Measurements from ENCODE around the gene MYO1E.
"Not testable (repeated sequence)": the region's sequence is repeated elsewhere in the genome, so short reads cannot be mapped to it uniquely, and the experiment has no call there.

Gene MYO1E

DNA sequence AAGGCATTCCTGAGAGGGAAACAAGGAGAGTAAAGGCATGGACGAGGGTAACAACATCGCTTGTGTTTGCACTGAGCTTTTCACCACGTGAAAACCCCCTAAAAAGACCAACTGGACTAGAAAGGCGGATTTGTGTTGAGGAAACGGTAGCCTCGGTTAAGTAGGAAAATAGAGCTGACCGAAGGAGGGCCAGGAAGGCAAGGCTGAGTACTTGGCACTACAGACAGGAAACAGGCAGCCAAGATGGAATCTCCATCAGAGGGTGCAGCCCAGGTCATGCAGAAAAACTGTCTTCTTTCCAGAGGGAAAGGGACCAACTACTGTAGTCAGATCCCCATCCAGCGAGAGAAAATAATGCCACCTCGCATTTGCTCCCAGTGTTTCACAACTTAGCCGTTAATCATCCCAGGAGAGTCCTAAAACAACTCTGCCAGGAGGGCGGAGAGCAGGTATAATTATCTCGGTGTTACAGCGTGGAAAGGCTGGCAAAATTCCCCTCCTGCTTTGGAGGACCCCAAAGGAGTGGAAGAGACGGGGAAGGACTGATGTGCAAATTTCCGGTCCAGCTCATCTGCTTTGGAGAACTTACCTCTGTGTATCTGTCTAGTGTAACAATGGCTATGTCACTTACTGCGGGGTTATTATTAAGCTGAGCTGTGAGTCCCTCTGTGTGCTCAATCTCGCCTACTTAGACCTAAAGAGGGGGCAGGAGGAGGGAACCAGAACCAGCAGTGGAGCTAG is 77.2 kb downstream of the MYO1E start:
- no peak overlapping the region for H3K4me3 ChIP-seq (ENCODE audit: low read depth, low read length)

GRCh38 chr15:59294574-59295260 is 78.0 kb downstream of the MYO1E start:
- no peak overlapping the region for H3K4me3 ChIP-seq (ENCODE audit: low read depth, low read length)

GRCh38 chr15:59292442-59293151 is 80.1 kb downstream of the MYO1E start:
- H3K4me3 ChIP-seq (ENCODE audit: low read depth, low read length) = no peak overlapping the region

GRCh38 chr15:59291213-59291549 is 81.5 kb downstream of the MYO1E start:
- H3K4me3 ChIP-seq (ENCODE audit: low read depth, low read length) = no peak overlapping the region

- no peak overlapping the region for H3K4me3 ChIP-seq (ENCODE audit: low read depth, low read length)
Observed at GRCh38 chr15:59290295-59291212, 82.1 kb downstream of the MYO1E start.

DNA sequence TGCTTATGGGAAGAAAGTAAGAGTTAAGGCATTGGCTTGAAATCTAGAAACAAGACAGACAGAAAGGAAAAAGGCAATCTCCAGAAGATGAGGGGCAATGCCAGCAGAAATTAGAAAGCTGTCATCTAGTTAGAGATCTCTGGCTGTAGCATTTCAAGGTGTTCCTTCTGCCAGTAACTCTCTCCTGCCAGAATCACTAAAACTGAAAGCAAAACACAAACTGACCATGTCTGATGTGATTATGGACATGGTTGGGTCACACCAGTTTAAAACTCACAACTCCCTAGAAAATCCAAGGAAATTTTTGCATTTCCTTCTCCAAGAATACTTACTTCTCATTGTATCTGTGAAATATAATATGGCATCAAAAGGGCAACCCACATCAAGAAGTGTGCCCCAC is 83.1 kb downstream of the MYO1E start:
- H3K4me3 ChIP-seq (ENCODE audit: low read depth, low read length) = no peak overlapping the region

- no peak overlapping the region for H3K4me3 ChIP-seq (ENCODE audit: low read depth, low read length)
Observed at GRCh38 chr15:59283717-59284391, 88.8 kb downstream of the MYO1E start.

DNA sequence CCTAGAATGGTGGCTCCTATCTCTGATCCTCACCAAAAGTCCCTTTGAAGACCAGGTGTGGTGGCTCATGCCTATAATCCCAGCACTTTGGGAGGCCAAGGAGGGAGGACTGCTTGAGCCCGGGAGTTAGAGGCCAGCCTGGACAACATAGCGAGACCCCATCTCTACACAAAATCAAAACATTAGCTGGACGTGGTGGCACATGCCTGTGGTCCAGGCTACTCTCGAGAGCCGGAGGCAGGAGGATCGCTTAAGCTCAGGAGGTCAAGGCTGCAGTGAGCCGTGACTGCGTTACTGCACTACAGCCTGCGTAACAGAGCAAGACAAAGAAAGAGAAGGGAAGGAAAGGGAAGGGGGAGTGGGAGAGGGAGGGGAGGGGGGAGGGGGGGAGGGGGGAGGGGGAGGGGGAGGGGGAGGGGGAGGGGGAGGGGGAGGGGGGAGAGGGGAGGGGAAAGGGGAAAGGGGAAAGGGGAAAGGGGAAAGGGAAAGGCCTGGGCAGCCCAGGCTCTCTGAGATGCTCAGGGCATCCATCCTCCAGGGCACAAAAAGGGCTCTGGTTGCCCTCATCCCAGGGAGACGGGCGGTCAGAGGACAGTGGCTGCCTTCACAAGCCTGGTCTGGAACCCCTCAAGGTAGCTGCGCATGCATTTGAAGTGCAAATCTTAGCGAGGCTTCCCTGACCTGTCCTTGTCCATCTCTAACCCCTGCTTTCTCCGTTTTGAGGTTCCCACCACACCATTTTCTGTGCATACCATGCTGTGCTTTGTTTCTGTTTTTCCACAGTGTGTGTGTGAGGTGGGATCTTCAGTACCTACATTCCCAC is 89.9 kb downstream of the MYO1E start:
- H3K4me3 ChIP-seq (ENCODE audit: low read depth, low read length) = no peak overlapping the region

DNA sequence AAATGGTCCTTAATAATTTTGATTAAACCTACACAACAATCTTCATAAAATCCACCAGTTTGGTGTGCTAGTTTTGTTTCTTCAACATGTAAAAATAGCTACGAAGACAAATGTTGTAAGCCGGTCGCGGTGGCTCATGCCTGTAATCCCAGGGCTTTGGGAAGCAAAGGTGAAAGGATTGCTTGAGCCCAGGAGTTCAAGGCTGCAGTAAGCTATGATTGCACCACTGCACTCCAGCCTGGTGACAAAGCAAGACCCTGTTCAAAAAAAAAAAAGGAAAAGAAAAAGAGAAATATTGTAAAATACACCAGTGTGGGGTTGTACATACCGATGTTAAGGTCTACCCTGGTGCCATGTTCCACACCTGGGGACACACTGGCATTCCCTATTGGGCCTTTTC is 91.0 kb downstream of the MYO1E start:
- H3K4me3 ChIP-seq (ENCODE audit: low read depth, low read length) = no peak overlapping the region

GRCh38 chr15:59280855-59281254 is 91.8 kb downstream of the MYO1E start:
- H3K4me3 ChIP-seq (ENCODE audit: low read depth, low read length) = no peak overlapping the region

DNA sequence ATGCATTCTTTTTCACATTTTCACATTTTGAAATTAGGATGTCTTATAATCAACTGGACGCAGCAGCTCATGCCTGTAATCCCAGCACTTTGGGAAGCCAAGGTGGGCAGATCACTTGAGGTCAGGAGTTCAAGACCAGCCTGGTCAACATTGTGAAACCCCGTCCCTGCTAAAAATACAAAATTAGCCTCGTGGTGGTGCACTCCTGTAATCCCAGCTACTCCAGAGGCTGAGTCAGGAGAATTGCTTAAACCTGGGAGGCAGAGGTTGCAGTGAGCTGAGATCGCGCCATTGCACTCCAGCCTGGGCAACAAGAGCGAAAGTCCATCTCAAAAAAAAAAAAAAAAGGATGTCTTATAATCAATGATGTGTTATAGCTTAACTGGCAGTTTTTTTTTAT is 92.4 kb downstream of the MYO1E start:
- H3K4me3 ChIP-seq (ENCODE audit: low read depth, low read length) = not testable (repeated sequence)

GRCh38 chr15:59279023-59279422 is 93.6 kb downstream of the MYO1E start:
- no peak overlapping the region for H3K4me3 ChIP-seq (ENCODE audit: low read depth, low read length)

- no peak overlapping the region for H3K4me3 ChIP-seq (ENCODE audit: low read depth, low read length)
Observed at GRCh38 chr15:59278120-59278519, 94.6 kb downstream of the MYO1E start.

- no peak overlapping the region for H3K4me3 ChIP-seq (ENCODE audit: low read depth, low read length)
Observed at GRCh38 chr15:59276225-59277178, 96.2 kb downstream of the MYO1E start.

- no peak overlapping the region for H3K4me3 ChIP-seq (ENCODE audit: low read depth, low read length)
Observed at GRCh38 chr15:59274126-59274970, 98.3 kb downstream of the MYO1E start.

DNA sequence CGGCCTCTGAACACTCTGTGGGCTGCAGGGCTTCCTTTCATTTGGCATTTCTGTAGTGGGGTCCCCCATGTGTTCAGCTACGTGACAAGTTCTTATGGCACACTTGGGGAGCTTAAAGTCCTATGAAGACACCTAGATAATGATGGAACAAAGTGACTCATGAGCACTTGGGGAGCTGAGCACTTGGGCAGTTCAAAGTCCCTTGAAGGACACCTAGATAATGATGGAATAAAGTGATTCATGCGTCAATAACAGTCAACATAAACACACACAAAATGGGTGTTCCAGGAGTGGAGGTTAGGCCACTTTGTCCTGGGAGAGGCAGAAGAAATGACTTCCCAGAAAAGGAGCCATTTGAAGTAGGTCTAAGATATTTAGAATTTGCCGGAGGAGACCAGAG is 99.4 kb downstream of the MYO1E start:
- H3K4me3 ChIP-seq (ENCODE audit: low read depth, low read length) = no peak overlapping the region

- H3K4me3 ChIP-seq (ENCODE audit: low read depth, low read length) = no peak overlapping the region
Observed at GRCh38 chr15:59271595-59272201, 101.0 kb downstream of the MYO1E start.

All from iPS-11a (cell line).